A549 treated with Mapracorat at 1 μM for 4 hours (cell line): ENCODE data around the gene KLHL33. TPM values are rescaled to one million over a fixed set of nuclear protein-coding genes. Genes with fewer than 3 reads are reported as not detected.

ENCODE experiments used
- total RNA-seq: library from RNA; stranded (reverse); fragments of 200-300 nt; extraction: Qiagen RNA extraction; gene quantifications from 5 replicates; pipeline ENCODE4 v1.2.3, GENCODE V29; 2022

The KLHL33 gene
- total RNA-seq = not detected in 5 replicates

GRCh38 chr14:20435582-20436362 lies at the start of gene KLHL33:
Gene KLHL33, minus strand, starts transcription at chr14:20436166. Its CDS starts 355 bp downstream, at chr14:20435811.

GRCh38 chr14:20469242-20469889 lies 33.4 kb upstream of the KLHL33 start, which contains the start of gene PNP:
Gene PNP, plus strand, starts transcription at chr14:20469406. Its CDS starts 119 bp downstream, at chr14:20469525.

GRCh38 chr14:20461225-20462141 lies 25.5 kb upstream of the KLHL33 start, which contains the start of gene PIP4P1:
Gene PIP4P1, minus strand, starts transcription at chr14:20461434. Its CDS starts 109 bp downstream, at chr14:20461325.

GRCh38 chr14:20454516-20455354 lies 18.8 kb upstream of the KLHL33 start, which contains the start of the genes APEX1 and OSGEP:
Gene APEX1, plus strand, starts transcription at chr14:20455226. Its CDS starts 420 bp downstream, at chr14:20455646.
Gene OSGEP, minus strand, starts transcription at chr14:20454812. Its CDS starts 129 bp downstream, at chr14:20454683.

GRCh38 chr14:20412876-20413743 lies 22.9 kb downstream of the KLHL33 start, which contains the start of gene TEP1:
Gene TEP1, minus strand, starts transcription at chr14:20413501. Its CDS starts 5,062 bp downstream, at chr14:20408439.

Other genes starting within 250 kb of the KLHL33 start
- not detected in 5 replicates for gene OR11G2, start 245.3 kb downstream of the KLHL33 start, total RNA-seq
- gene OR11H6, start 212.5 kb downstream of the KLHL33 start, total RNA-seq = not detected in 5 replicates
- gene OR11H7, start 207.2 kb downstream of the KLHL33 start, total RNA-seq = not detected in 5 replicates
- not detected in 5 replicates for gene OR11H4, start 196.9 kb downstream of the KLHL33 start, total RNA-seq
- gene TTC5, start 130.2 kb downstream of the KLHL33 start, total RNA-seq = 15.1 to 23.6 TPM (median 18.9 TPM) in 5 replicates
- gene CCNB1IP1, start 102.9 kb downstream of the KLHL33 start, total RNA-seq = 37.6 to 49.3 TPM (median 39.9 TPM) in 5 replicates
- gene PARP2, start 92.5 kb downstream of the KLHL33 start, total RNA-seq = 17.5 to 23.7 TPM (median 18.8 TPM) in 5 replicates
- gene TEP1, start 22.7 kb downstream of the KLHL33 start, total RNA-seq = 8.6 to 11.9 TPM (median 10.5 TPM) in 5 replicates
- gene OSGEP, start 18.6 kb upstream of the KLHL33 start, total RNA-seq = 22.0 to 28.1 TPM (median 24.1 TPM) in 5 replicates
- gene APEX1, start 19.1 kb upstream of the KLHL33 start, total RNA-seq = 252 to 269 TPM (median 255 TPM) in 5 replicates
- 28.6 to 38.3 TPM (median 32.2 TPM) in 5 replicates for gene PIP4P1, start 25.3 kb upstream of the KLHL33 start, total RNA-seq
- gene PNP, start 33.2 kb upstream of the KLHL33 start, total RNA-seq = 144 to 181 TPM (median 147 TPM) in 5 replicates
- gene RNASE10, start 69.4 kb upstream of the KLHL33 start, total RNA-seq = 0.15 to 0.39 TPM (median 0.27 TPM) in 5 replicates
- not detected in 5 replicates for gene RNASE9, start 124.9 kb upstream of the KLHL33 start, total RNA-seq
- not detected in 5 replicates for gene RNASE11, start 151.8 kb upstream of the KLHL33 start, total RNA-seq
- gene RNASE12, start 155.2 kb upstream of the KLHL33 start, total RNA-seq = not detected in 5 replicates
- not detected in 5 replicates for gene OR6S1, start 205.5 kb upstream of the KLHL33 start, total RNA-seq
- 6.0 to 9.3 TPM (median 6.5 TPM) in 5 replicates for gene RNASE4, start 248.4 kb upstream of the KLHL33 start, total RNA-seq